ENCODE data around the gene AOPEP.

The AOPEP gene

GRCh38 chr9:94991961-94992907, 265.7 kb downstream of the AOPEP start:
- DNase-seq (ENCODE audit: low read depth), result no peak

- DNase-seq (ENCODE audit: low read depth), result peak; percentile 39
Measured at GRCh38 chr9:94993160-94993820, 266.8 kb downstream of the AOPEP start.

GRCh38 chr9:94993821-94994165, 267.3 kb downstream of the AOPEP start:
- no peak for DNase-seq (ENCODE audit: low read depth)

GRCh38 chr9:94995048-94995693, 268.7 kb downstream of the AOPEP start:
- DNase-seq (ENCODE audit: low read depth), result no peak

GRCh38 chr9:94996641-94997040, 270.1 kb downstream of the AOPEP start:
- DNase-seq (ENCODE audit: low read depth), result no peak

GRCh38 chr9:94997727-94998126, 271.2 kb downstream of the AOPEP start:
- DNase-seq (ENCODE audit: low read depth), result no peak

- DNase-seq (ENCODE audit: low read depth), result no peak
Measured at GRCh38 chr9:94999832-95000231, 273.3 kb downstream of the AOPEP start.

- peak; percentile 52 for DNase-seq (ENCODE audit: low read depth)
Measured at GRCh38 chr9:95000821-95001220, 274.3 kb downstream of the AOPEP start.

GRCh38 chr9:95001720-95002119, 275.2 kb downstream of the AOPEP start:
- no peak for DNase-seq (ENCODE audit: low read depth)

GRCh38 chr9:95003689-95004410, 277.4 kb downstream of the AOPEP start:
- peak; percentile 72 for DNase-seq (ENCODE audit: low read depth)

- peak; percentile 59 for DNase-seq (ENCODE audit: low read depth)
Measured at GRCh38 chr9:95004411-95005277, 278.1 kb downstream of the AOPEP start.

- DNase-seq (ENCODE audit: low read depth), result peak; percentile 32
Measured at GRCh38 chr9:95005278-95006143, 279.0 kb downstream of the AOPEP start.

GRCh38 chr9:95007226-95007869, 280.8 kb downstream of the AOPEP start:
- DNase-seq (ENCODE audit: low read depth), result peak; percentile 69

GRCh38 chr9:95008151-95008771, 281.8 kb downstream of the AOPEP start:
- peak; percentile 71 for DNase-seq (ENCODE audit: low read depth)

GRCh38 chr9:95009459-95009858, 283.0 kb downstream of the AOPEP start:
- DNase-seq (ENCODE audit: low read depth), result peak; percentile 60

GRCh38 chr9:95010431-95010838, 283.9 kb downstream of the AOPEP start:
- DNase-seq (ENCODE audit: low read depth), result peak; percentile 51

GRCh38 chr9:95012035-95012708, 285.7 kb downstream of the AOPEP start:
- DNase-seq (ENCODE audit: low read depth), result peak; percentile 69

GRCh38 chr9:95012902-95013301, 286.4 kb downstream of the AOPEP start:
- no peak for DNase-seq (ENCODE audit: low read depth)

- DNase-seq (ENCODE audit: low read depth), result no peak
Measured at GRCh38 chr9:95014917-95015316, 288.4 kb downstream of the AOPEP start.
